ENCODE data around the gene CROCC. TPM values are rescaled to one million over a fixed set of nuclear protein-coding genes. Genes with fewer than 3 reads are reported as not detected.
A peak's percentile ranks its signal among the peaks of the same experiment; 100 is the strongest.
"Not testable (repeated sequence)": the region's sequence is repeated elsewhere in the genome, so short reads cannot be mapped to it uniquely, and the experiment has no call there.

CROCC gene
- total and polyA plus RNA-seq, 2 donors from 2014 or later, result 10.6 to 30.5 TPM

- TF ChIP-seq, protein P1, sequence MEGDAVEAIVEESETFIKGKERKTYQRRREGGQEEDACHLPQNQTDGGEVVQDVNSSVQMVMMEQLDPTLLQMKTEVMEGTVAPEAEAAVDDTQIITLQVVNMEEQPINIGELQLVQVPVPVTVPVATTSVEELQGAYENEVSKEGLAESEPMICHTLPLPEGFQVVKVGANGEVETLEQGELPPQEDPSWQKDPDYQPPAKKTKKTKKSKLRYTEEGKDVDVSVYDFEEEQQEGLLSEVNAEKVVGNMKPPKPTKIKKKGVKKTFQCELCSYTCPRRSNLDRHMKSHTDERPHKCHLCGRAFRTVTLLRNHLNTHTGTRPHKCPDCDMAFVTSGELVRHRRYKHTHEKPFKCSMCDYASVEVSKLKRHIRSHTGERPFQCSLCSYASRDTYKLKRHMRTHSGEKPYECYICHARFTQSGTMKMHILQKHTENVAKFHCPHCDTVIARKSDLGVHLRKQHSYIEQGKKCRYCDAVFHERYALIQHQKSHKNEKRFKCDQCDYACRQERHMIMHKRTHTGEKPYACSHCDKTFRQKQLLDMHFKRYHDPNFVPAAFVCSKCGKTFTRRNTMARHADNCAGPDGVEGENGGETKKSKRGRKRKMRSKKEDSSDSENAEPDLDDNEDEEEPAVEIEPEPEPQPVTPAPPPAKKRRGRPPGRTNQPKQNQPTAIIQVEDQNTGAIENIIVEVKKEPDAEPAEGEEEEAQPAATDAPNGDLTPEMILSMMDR (IDR thresholded peaks at IDR 0.05; ENCODE audit: borderline replicate concordance, extremely low read depth, insufficient read depth), result no peak
- Histone ChIP-seq H3K27me3 (ENCODE audit: control insufficient read depth, insufficient read depth, low read length) (no peaks in the 10 kb centered on the region), H3K36me3 (ENCODE audit: control insufficient read depth in 2 of 3, insufficient read depth in 3 of 3, low read length in 3 of 3) (no peaks in the 10 kb centered on the region), H3K4me1 (ENCODE audit: control insufficient read depth in 2 of 3, insufficient read depth in 2 of 3, low read depth in 1 of 3, low read length in 3 of 3) (peaks cover 0 to 23% (median 14%) of the 10 kb centered on the region in 3 donors), H3K27ac (ENCODE audit: low read depth in 2 of 2, low read length in 2 of 2) (peak overlapping the region; percentile 57 to 61), H3K9me3 (ENCODE audit: control insufficient read depth in 2 of 3, insufficient read depth in 1 of 3, low read length in 3 of 3) (no peaks in the 10 kb centered on the region), H3K4me3 (ENCODE audit: low read length in 3 of 3) (peak overlapping the region; percentile 46 to 62 (median 62)), H3K9ac (ENCODE audit: low read length in 3 of 3) (peak overlapping the region; percentile 7 to 41 (median 29))
- DNase-seq, result peak in 4 of 5 donors; percentile 28 to 89 (median 64)
- intact Hi-C loops (cut with DNase I), result no loop called here
- FAIRE-seq, result no peak
Observed at GRCh38 chr1:16913181-16913832, 8.4 kb upstream of the CROCC start.

GRCh38 chr1:16913833-16914662 is 7.7 kb upstream of the CROCC start:
- TF ChIP-seq, protein P1 (IDR thresholded peaks at IDR 0.05; ENCODE audit: borderline replicate concordance, extremely low read depth, insufficient read depth), result peak; percentile 9
- intact Hi-C loops (cut with DNase I), result no loop called here
- H3K27ac ChIP-seq (ENCODE audit: low read depth in 2 of 2, low read length in 2 of 2), result peak overlapping the region; percentile 74 to 87

GRCh38 chr1:16914928-16915626 is 6.7 kb upstream of the CROCC start:
- H3K9ac ChIP-seq (ENCODE audit: low read length in 3 of 3), result peak overlapping the region in 1 of 3 donors; percentile 83
- H3K9me3 ChIP-seq (ENCODE audit: control insufficient read depth in 2 of 3, insufficient read depth in 1 of 3, low read length in 3 of 3); intact Hi-C loops (cut with DNase I); H3K36me3 ChIP-seq (ENCODE audit: control insufficient read depth in 2 of 3, insufficient read depth in 3 of 3, low read length in 3 of 3); FAIRE-seq; H3K27me3 ChIP-seq (ENCODE audit: control insufficient read depth, insufficient read depth, low read length); H3K27ac ChIP-seq (ENCODE audit: low read depth in 2 of 2, low read length in 2 of 2): not testable (repeated sequence)
- peak overlapping the region in 2 of 3 donors; percentile 73 to 78 for H3K4me3 ChIP-seq (ENCODE audit: low read length in 3 of 3)
- DNase-seq, result peak in 2 of 5 donors; percentile 70 to 81
- peaks cover 0 to 20% (median 14%) of the 10 kb centered on the region in 3 donors for H3K4me1 ChIP-seq (ENCODE audit: control insufficient read depth in 2 of 3, insufficient read depth in 2 of 3, low read depth in 1 of 3, low read length in 3 of 3)

More at GRCh38 chr1:16913833-16914662, 7.7 kb upstream of the CROCC start:
- Histone ChIP-seq H3K4me3 (ENCODE audit: low read length in 3 of 3) (peak overlapping the region; percentile 62 to 78 (median 73)), H3K27me3 (ENCODE audit: control insufficient read depth, insufficient read depth, low read length) (no peaks in the 10 kb centered on the region), H3K9ac (ENCODE audit: low read length in 3 of 3) (peak overlapping the region; percentile 29 to 98 (median 83)), H3K36me3 (ENCODE audit: control insufficient read depth in 2 of 3, insufficient read depth in 3 of 3, low read length in 3 of 3) (no peaks in the 10 kb centered on the region), H3K4me1 (ENCODE audit: control insufficient read depth in 2 of 3, insufficient read depth in 2 of 3, low read depth in 1 of 3, low read length in 3 of 3) (peaks cover 0 to 23% (median 14%) of the 10 kb centered on the region in 3 donors), H3K9me3 (ENCODE audit: control insufficient read depth in 2 of 3, insufficient read depth in 1 of 3, low read length in 3 of 3) (no peaks in the 10 kb centered on the region)
- FAIRE-seq, result no peak
- peak; percentile 97 to 100 (median 98) for DNase-seq

Measured in kidney (tissue), 14 donors.